ENCODE results near the gene HOXA10.
A peak's percentile ranks its signal among the peaks of the same experiment; 100 is the strongest.

Gene HOXA10

DNA sequence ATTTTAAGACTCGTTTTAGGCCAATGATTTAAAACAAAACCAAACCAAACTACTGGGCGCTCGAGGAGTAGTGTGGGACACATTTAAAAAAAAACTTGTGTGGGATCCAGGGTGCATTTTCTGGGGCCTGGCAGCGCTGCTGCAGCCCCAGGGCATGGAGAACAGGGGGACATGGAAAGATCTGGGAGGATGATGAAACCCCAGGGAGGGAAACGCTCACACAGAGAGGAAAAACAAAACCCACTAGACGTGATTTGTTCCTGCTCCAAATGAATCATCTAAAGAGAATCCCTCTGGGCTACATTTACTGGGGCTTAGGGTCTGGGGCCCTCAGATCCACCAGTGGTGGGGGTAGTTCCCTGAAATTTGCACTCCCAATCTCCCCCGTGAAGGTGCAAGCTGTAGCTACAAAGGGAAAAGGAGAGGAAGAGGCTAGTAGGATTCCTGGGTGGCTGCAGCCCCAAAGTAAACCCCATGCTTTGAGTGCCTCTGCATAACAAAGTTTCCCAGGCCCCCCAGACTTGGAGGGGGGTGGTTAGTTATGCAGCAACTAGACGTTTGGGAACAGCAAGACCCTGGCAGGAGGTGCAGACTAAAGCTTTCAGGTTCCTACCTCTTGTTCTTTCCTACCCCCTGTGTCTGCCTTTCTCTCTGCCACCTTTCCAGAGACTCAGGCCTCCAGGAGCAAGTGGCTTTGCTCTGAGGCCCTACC is 40.3 kb upstream of the HOXA10 start:
- no peak for DNase-seq (ENCODE audit: low read depth)
- TF ChIP-seq, protein P1, sequence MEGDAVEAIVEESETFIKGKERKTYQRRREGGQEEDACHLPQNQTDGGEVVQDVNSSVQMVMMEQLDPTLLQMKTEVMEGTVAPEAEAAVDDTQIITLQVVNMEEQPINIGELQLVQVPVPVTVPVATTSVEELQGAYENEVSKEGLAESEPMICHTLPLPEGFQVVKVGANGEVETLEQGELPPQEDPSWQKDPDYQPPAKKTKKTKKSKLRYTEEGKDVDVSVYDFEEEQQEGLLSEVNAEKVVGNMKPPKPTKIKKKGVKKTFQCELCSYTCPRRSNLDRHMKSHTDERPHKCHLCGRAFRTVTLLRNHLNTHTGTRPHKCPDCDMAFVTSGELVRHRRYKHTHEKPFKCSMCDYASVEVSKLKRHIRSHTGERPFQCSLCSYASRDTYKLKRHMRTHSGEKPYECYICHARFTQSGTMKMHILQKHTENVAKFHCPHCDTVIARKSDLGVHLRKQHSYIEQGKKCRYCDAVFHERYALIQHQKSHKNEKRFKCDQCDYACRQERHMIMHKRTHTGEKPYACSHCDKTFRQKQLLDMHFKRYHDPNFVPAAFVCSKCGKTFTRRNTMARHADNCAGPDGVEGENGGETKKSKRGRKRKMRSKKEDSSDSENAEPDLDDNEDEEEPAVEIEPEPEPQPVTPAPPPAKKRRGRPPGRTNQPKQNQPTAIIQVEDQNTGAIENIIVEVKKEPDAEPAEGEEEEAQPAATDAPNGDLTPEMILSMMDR (IDR thresholded peaks at IDR 0.05; ENCODE audit: insufficient read depth, low read depth, low read length, missing control alignments) = no peak
- H3K4me3 ChIP-seq (ENCODE audit: low read depth, low read length) = no peak overlapping the region

DNA sequence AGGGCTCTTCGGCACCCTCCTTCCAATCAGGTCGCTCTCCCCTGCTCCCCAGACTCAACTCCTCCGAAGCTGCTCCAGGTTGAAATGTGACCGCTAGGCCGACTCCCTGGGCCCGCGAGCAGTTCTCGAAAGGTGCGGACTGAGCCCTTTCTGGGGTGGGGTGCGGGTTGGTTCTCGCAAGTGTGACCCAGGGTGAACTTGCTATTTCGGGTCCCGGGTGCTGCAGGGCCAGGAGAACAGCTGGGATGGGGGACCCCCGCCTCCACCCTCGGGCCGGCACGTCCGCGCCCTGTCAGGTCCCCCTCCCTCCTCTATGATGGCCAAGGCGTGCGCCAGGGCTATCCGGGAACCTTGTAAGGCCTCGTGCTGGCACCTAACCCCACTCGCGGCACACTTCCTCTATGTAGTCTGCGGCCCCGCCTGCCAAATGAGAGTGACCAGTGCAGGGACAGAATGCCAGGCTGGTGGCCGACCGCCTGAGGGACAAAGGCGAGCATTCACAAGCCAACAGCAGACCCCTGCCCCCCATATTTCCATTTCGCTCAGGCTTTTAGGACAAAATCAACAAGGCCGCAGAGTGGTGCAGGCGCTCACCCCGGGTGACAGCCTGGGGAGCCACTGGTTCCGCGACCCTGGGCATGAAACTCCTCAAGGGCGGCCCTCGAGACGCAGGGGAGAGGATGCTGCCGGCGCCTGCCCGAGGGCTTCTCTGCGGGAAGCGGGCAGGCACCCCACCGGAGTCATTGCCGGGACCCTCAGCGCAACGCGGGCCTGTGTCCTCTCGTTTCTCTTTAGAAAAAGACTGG is 39.5 kb upstream of the HOXA10 start:
- no peak for DNase-seq (ENCODE audit: low read depth)
- TF ChIP-seq, protein P1 (IDR thresholded peaks at IDR 0.05; ENCODE audit: insufficient read depth, low read depth, low read length, missing control alignments) = no peak
- H3K4me3 ChIP-seq (ENCODE audit: low read depth, low read length) = no peak overlapping the region

DNA sequence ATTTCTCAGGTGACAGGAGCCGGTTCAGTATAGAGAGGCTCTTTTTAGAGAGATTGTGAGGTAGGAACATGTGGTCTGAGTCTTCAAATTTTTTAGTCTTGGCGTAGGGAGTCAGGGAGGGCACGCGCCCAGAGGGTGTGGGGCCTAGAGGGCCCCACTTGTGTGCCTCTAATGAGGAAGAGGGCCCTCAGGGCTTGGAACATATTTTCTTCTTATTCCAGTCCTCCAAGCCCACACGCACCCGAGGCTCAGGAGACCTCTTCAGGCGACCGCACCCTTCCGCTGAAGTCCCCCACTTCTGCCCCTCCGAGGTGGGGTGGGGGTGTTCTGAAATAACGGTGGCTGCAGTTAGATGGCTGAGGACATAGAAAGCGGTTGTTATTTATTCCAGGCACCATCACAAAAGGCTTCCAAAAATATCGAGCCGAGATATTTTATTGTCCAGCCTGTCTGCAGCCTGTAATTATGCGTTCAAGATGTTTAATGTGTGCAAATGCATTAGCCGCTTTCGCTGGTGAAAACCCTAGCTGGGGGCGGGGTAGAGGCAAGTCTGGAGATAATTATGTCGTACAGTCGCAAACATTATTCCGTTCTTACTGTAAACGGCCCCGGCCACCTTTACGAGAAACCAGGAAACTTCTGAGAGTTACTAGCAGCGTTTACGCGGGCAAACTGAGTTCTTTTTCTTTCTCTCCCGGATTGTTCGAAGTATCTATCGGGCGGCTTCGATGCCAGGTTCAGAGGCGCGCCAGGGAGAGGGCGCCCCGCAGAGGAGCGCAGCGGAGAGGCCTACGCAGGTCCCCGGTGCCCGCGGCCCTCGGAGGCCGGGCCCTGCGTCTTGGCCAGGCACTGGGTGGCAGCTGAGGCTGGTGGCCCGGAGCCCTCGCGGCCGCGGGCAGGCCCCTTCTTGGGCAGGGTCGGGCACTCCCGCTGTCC is 38.6 kb upstream of the HOXA10 start:
- H3K4me3 ChIP-seq (ENCODE audit: low read depth, low read length) = no peak overlapping the region
- TF ChIP-seq, protein P1 (IDR thresholded peaks at IDR 0.05; ENCODE audit: insufficient read depth, low read depth, low read length, missing control alignments) = no peak
- no peak for DNase-seq (ENCODE audit: low read depth)

DNA sequence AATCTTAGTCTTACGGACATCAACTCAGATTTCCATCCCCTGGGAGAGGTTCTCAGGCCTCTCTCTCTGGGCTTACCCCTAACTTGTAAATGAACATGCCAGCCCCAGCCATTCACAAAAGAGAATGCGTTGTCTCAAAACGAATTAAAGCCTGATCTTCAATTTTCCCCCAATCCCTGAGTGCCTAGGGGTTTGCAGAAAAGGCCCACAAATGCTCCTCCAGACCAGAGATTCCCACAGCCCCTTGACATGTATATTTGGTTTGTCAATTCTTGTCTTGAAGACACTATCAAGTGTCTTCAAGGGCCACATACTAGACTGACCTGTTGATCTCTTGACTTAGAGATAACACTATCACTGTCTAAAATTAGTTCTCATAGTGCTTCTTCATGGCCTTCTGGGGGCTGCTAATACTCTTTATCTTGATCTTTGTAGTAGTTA is 37.7 kb upstream of the HOXA10 start:
- DNase-seq (ENCODE audit: low read depth) = no peak
- TF ChIP-seq, protein P1 (IDR thresholded peaks at IDR 0.05; ENCODE audit: insufficient read depth, low read depth, low read length, missing control alignments) = no peak
- no peak overlapping the region for H3K4me3 ChIP-seq (ENCODE audit: low read depth, low read length)

DNA sequence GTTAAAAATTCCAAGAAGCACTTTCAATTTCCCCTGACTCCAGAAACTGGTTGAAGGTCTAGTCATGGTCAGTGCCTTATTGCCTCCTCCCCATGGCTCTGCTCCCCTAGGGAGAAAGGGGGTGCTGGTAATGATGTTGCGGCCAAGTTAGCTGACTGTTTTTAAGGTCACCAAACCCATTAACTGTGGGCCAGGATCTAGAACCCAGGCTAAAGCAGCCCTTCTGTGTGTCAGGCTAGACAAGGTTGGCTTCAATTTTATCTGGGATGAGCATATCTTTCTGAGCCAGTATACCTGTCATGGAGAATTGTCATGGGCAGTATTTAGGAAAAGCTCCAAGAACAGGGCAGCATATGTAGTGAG is 36.9 kb upstream of the HOXA10 start:
- TF ChIP-seq, protein P1 (IDR thresholded peaks at IDR 0.05; ENCODE audit: insufficient read depth, low read depth, low read length, missing control alignments) = no peak
- DNase-seq (ENCODE audit: low read depth) = no peak
- no peak overlapping the region for H3K4me3 ChIP-seq (ENCODE audit: low read depth, low read length)

DNA sequence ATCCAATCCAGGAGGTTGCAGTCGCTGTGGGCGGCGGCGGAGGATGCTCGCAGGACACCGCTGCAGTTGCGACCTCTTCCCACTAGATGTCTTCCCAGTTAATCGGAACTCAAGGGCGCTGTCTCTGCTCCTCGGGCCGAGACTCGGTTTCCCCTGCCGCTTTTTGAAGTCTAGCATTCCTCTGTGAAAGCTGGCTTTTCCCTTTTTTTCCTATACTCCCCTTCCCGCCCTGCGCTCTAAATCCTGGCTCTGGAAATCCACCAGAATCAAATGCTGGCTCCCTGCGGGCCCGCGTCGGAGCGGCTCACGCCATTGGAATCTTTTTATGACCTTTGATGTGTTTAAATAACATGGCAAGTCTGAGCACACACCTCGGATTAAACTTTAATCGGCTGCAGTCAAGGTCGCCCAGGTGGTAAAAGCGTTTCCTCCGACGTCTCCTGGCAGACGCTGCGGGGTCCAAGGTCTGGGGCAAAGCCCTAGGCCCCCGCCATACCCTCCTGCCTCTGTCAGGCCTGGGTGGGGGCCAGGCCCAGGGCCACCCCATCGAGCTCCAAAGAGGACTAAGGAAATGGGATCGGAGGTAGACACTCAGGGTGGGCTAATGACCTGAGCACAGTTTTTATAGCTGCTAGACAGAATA is 36.4 kb upstream of the HOXA10 start:
- TF ChIP-seq, protein P1 (IDR thresholded peaks at IDR 0.05; ENCODE audit: insufficient read depth, low read depth, low read length, missing control alignments) = peak; percentile 68
- peak; percentile 43 for DNase-seq (ENCODE audit: low read depth)
- no peak overlapping the region for H3K4me3 ChIP-seq (ENCODE audit: low read depth, low read length)

Measured in GM12865 (cell line).